Measurements from ENCODE around the gene MAN2B2.

Gene MAN2B2

DNA sequence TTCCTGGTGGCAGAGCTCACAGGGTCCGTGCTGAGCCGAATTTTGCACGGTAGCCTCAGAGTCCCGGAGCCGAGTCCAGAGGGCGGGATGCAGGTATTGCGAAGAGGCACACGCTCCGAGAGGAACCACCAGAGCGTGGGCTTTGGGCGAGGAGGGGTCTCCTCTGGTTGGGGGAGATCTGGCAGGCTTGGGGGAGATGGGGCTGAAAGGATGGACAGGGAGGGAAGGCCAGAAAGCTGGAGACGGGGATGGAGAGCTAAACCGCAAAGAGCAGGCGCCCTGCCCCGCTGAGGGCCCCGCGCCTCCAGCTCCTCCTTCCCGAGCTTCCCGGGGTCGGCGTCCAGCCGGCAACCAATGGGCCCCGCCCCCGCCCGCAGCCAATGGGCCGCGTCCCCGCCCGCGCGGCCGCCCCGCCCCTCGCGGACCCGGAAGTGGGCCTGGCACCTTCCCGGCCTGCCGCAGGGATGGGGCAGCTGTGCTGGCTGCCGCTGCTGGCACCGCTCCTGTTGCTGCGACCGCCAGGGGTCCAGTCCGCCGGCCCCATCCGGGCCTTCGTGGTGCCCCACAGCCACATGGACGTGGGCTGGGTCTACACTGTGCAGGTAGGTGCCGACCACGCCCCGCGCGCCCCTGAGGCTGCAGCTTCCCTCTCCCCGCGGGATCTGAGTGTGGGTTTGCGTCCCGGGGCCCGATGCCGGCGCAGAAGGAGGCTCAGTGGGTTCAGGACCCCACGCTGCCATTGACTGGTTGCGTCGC, at the start of gene MAN2B2:
MAN2B2 (plus strand) TSS at position 443 of the 756 bp plus-strand sequence; CDS start at position 465, 22 bp downstream.
- TF ChIP-seq, protein P1, sequence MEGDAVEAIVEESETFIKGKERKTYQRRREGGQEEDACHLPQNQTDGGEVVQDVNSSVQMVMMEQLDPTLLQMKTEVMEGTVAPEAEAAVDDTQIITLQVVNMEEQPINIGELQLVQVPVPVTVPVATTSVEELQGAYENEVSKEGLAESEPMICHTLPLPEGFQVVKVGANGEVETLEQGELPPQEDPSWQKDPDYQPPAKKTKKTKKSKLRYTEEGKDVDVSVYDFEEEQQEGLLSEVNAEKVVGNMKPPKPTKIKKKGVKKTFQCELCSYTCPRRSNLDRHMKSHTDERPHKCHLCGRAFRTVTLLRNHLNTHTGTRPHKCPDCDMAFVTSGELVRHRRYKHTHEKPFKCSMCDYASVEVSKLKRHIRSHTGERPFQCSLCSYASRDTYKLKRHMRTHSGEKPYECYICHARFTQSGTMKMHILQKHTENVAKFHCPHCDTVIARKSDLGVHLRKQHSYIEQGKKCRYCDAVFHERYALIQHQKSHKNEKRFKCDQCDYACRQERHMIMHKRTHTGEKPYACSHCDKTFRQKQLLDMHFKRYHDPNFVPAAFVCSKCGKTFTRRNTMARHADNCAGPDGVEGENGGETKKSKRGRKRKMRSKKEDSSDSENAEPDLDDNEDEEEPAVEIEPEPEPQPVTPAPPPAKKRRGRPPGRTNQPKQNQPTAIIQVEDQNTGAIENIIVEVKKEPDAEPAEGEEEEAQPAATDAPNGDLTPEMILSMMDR (IDR thresholded peaks at IDR 0.05; ENCODE audit: low read depth, low read length) = no peak
- H3K4me3 ChIP-seq (ENCODE audit: low read depth, low read length) = peak within 1 kb of the TSS; percentile 75

DNA sequence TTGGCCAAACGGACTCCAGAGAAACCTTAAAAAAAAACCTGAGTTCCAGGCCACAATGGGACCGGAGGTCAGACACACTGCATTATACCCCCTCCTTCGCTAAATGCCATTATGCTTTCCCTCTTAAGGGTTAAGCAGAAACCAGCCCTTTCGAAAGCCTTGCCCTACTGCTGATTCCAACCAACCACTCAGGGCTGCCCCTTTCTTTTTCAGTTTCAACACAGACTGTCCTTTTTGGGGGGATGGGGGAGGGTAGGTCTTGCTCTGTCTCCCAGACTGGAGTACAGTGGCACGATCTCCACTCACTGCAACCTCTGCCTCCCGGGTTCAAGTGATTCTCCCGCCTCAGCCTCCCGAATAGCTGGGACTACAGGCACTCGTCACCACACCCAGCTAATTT, 49.5 kb upstream of the MAN2B2 start:
- TF ChIP-seq, protein P1 (IDR thresholded peaks at IDR 0.05; ENCODE audit: low read depth, low read length) = no peak
- H3K4me3 ChIP-seq (ENCODE audit: low read depth, low read length) = no peak overlapping the region

DNA sequence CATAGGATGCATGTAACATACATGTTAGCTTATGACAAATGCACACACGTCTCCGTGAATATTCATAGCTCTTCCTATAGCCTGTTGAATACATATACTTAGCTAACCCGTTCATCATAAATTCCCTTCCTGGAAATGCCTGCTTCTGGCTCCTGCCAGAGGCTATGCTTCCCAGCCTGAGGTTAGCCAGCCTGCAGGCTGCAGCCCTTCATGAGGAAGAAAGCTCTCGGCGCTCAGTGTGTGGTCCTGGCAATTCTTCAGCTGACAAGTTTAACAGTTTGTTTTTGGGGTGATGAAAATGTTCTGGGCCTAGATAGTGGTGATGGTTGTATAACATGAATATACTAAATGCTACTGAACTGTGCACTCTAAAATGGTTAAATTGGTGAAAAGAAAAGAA, 48.8 kb upstream of the MAN2B2 start:
- H3K4me3 ChIP-seq (ENCODE audit: low read depth, low read length) = no peak overlapping the region
- TF ChIP-seq, protein P1 (IDR thresholded peaks at IDR 0.05; ENCODE audit: low read depth, low read length) = no peak

DNA sequence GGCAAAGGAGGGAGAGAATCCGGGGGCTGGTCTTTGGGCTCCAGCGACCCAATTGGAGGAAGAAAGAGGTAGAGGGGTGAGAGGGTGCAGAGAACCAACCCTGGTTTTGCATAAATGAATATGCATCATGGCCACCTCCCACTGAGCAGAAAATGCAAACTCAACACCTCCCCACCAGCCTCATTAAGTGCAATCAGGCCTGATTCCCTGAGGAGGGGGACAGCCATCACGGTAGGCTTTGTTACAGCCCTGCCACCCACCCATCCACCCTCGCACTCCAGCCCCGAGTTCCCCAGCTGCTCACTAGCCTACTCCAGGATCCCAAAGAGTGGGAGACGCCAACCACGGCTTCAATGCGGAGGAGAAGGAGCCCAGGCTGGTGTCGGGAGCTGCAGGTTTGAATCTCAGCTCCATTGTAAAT, 48.3 kb upstream of the MAN2B2 start:
- no peak overlapping the region for H3K4me3 ChIP-seq (ENCODE audit: low read depth, low read length)
- TF ChIP-seq, protein P1 (IDR thresholded peaks at IDR 0.05; ENCODE audit: low read depth, low read length) = no peak

DNA sequence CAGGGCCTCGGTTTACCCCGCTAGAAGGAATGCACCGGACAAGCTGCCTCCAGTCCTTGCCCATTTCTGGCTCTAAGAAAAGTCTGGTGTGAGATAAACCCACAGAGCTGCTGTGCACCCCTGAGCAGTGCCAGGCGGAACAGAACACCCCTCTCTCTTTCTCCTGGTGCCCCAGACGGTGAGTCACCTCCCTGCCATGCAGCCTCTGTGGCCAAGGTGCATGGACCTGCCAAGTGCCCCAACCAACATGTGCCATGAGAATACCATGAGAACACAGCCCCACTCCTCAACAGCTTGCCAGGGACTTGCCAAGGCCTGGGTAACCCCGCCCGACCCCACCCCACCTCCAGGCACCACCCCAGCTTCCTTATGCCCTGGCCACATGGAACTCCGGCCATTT, 47.7 kb upstream of the MAN2B2 start:
- TF ChIP-seq, protein P1 (IDR thresholded peaks at IDR 0.05; ENCODE audit: low read depth, low read length) = no peak
- no peak overlapping the region for H3K4me3 ChIP-seq (ENCODE audit: low read depth, low read length)

GRCh38 chr4:6527683-6528595, 47.0 kb upstream of the MAN2B2 start:
- H3K4me3 ChIP-seq (ENCODE audit: low read depth, low read length) = no peak overlapping the region
- TF ChIP-seq, protein P1 (IDR thresholded peaks at IDR 0.05; ENCODE audit: low read depth, low read length) = no peak

- H3K4me3 ChIP-seq (ENCODE audit: low read depth, low read length) = no peak overlapping the region
- TF ChIP-seq, protein P1 (IDR thresholded peaks at IDR 0.05; ENCODE audit: low read depth, low read length) = no peak
Observed at GRCh38 chr4:6529021-6529420, 46.0 kb upstream of the MAN2B2 start.

Measured in WI38 (cell line).